ENCODE data around the gene CEP350. TPM values are rescaled to one million over a fixed set of nuclear protein-coding genes. Genes with fewer than 3 reads are reported as not detected.

The CEP350 gene
- total RNA-seq, 2 donors from 2014 or later = 32.2 to 42.2 TPM

GRCh38 chr1:179929955-179930798 lies 24.4 kb upstream of the CEP350 start:
- H3K4me3 Mint-ChIP-seq = no peak overlapping the region
- H3K27ac ChIP-seq (ENCODE audit: low read depth, low read length) = no peak overlapping the region

DNA sequence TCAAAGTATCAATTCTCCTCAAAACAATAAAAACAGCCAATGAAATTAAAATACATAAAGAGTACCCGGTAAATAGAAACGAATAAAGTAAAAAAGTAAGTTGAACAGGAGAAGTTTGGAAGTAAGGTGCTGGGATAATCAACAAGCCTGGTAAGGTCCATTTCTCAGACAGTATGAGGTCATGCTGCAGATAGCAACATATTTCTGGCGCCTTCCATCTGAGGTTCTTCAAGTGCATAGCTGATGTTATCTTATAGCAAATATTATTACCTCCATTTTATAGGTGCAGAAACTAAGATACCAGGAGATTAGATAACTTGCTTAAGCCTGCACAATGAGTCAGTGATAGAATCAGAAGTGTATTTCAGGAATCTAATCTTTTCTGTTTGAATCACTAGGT lies 23.7 kb upstream of the CEP350 start:
- no peak for TF ChIP-seq CTCF (conservative IDR thresholded peaks at IDR 0.05)
- Mint-ChIP-seq H3K4me1 (peaks cover 7% of the 10 kb centered on the region), H3K9me3 (no peaks in the 10 kb centered on the region), H3K27me3 (ENCODE audit: insufficient read depth) (no peaks in the 10 kb centered on the region), H3K27ac (no peak overlapping the region), H3K4me3 (no peak overlapping the region), H3K36me3 (ENCODE audit: low read depth) (no peaks in the 10 kb centered on the region)
- H3K27me3 ChIP-seq (ENCODE audit: control insufficient read depth, insufficient read depth, low read length, poor library complexity, severe bottlenecking) = no peaks in the 10 kb centered on the region
- H3K4me1 ChIP-seq (ENCODE audit: control insufficient read depth, insufficient read depth, low read length) = no peaks in the 10 kb centered on the region
- no peaks in the 10 kb centered on the region for H3K9me3 ChIP-seq (ENCODE audit: control insufficient read depth, low read length)
- DNase-seq = no peak
- 93% methylated on average over 3 of the region's 3 CpGs; no CpG with 5 or more reads in 1 of the 2 experiments for WGBS, 2 experiments (ENCODE audit: insufficient coverage in 1 of 2, insufficient read length in 1 of 2)
- no peak overlapping the region for H3K4me3 ChIP-seq (ENCODE audit: low read length)
- H3K27ac ChIP-seq (ENCODE audit: low read depth, low read length) = no peak overlapping the region
- H3K9ac ChIP-seq (ENCODE audit: extremely low read depth, low read length, poor library complexity, severe bottlenecking) = no peak overlapping the region
- H3K36me3 ChIP-seq (ENCODE audit: control insufficient read depth, insufficient read depth, low read length) = no peaks in the 10 kb centered on the region

More at GRCh38 chr1:179929955-179930798, 24.4 kb upstream of the CEP350 start:
- no peaks in the 10 kb centered on the region for H3K27me3 ChIP-seq (ENCODE audit: control insufficient read depth, insufficient read depth, low read length, poor library complexity, severe bottlenecking)
- no peak overlapping the region for H3K4me3 ChIP-seq (ENCODE audit: low read length)
- Mint-ChIP-seq H3K9me3 (no peaks in the 10 kb centered on the region), H3K27me3 (ENCODE audit: insufficient read depth) (no peaks in the 10 kb centered on the region), H3K4me1 (peaks cover 9% of the 10 kb centered on the region), H3K36me3 (ENCODE audit: low read depth) (no peaks in the 10 kb centered on the region), H3K27ac (no peak overlapping the region)
- no peaks in the 10 kb centered on the region for H3K36me3 ChIP-seq (ENCODE audit: control insufficient read depth, insufficient read depth, low read length)
- H3K9ac ChIP-seq (ENCODE audit: extremely low read depth, low read length, poor library complexity, severe bottlenecking) = no peak overlapping the region
- TF ChIP-seq CTCF (conservative IDR thresholded peaks at IDR 0.05) = no peak
- H3K4me1 ChIP-seq (ENCODE audit: control insufficient read depth, insufficient read depth, low read length) = no peaks in the 10 kb centered on the region
- no peaks in the 10 kb centered on the region for H3K9me3 ChIP-seq (ENCODE audit: control insufficient read depth, low read length)
- no peak for DNase-seq
- 75 to 100% methylated on average over 1 to 2 of the region's 2 CpGs for WGBS, 2 experiments (ENCODE audit: insufficient coverage in 1 of 2, insufficient read length in 1 of 2)

- H3K4me1 Mint-ChIP-seq = peaks cover 7% of the 10 kb centered on the region
- H3K27ac Mint-ChIP-seq = no peak overlapping the region
- Histone ChIP-seq H3K4me1 (ENCODE audit: control insufficient read depth, insufficient read depth, low read length) (no peaks in the 10 kb centered on the region), H3K27me3 (ENCODE audit: control insufficient read depth, insufficient read depth, low read length, poor library complexity, severe bottlenecking) (no peaks in the 10 kb centered on the region), H3K27ac (ENCODE audit: low read depth, low read length) (no peak overlapping the region), H3K36me3 (ENCODE audit: control insufficient read depth, insufficient read depth, low read length) (no peaks in the 10 kb centered on the region), H3K9me3 (ENCODE audit: control insufficient read depth, low read length) (no peaks in the 10 kb centered on the region), H3K4me3 (ENCODE audit: low read length) (no peak overlapping the region), H3K9ac (ENCODE audit: extremely low read depth, low read length, poor library complexity, severe bottlenecking) (no peak overlapping the region)
- TF ChIP-seq CTCF (conservative IDR thresholded peaks at IDR 0.05) = no peak
- H3K27me3 Mint-ChIP-seq (ENCODE audit: insufficient read depth) = no peaks in the 10 kb centered on the region
- no peaks in the 10 kb centered on the region for H3K9me3 Mint-ChIP-seq
- no peak overlapping the region for H3K4me3 Mint-ChIP-seq
- 96 to 97% methylated on average over 2 of the region's 2 CpGs for WGBS, 2 experiments (ENCODE audit: insufficient coverage in 1 of 2, insufficient read length in 1 of 2)
- DNase-seq = no peak
- H3K36me3 Mint-ChIP-seq (ENCODE audit: low read depth) = no peaks in the 10 kb centered on the region
Observed at GRCh38 chr1:179933219-179933618, 21.4 kb upstream of the CEP350 start.
